K562 (cell line): Measurements from ENCODE around the gene DAGLA. TPM values are rescaled to one million over a fixed set of nuclear protein-coding genes. Genes with fewer than 3 reads are reported as not detected.

ENCODE experiments used
- FIP1L1 ChIP-seq: fragments of 200-400 bp; formaldehyde crosslinking; IDR thresholded peaks from 2 replicates; pipeline ENCODE4 v1.6.1; 2018; ENCODE audit warnings: mild to moderate bottlenecking, low read depth, low read length; ENCODE audit not compliant: poor library complexity, severe bottlenecking
- KDM2B ChIP-seq: fragments of 250-450 bp; sonication (Bioruptor Pico); IDR thresholded peaks from 2 replicates; pipeline ENCODE4 v1.8.0; 2021; ENCODE audit warnings: mild to moderate bottlenecking, moderate library complexity
- NBN ChIP-seq: fragments of 450-650 bp; IDR thresholded peaks from 2 replicates; pipeline ENCODE4 v1.6.1; 2016; ENCODE audit warnings: low read depth, mild to moderate bottlenecking
- NCOA4 ChIP-seq: fragments of 450-650 bp; IDR thresholded peaks from 2 replicates; pipeline ENCODE4 v1.6.1; 2018; ENCODE audit warnings: mild to moderate bottlenecking; ENCODE audit not compliant: partially characterized antibody
- NFATC3 ChIP-seq: fragments of 450-650 bp; IDR thresholded peaks from 2 replicates; pipeline ENCODE4 v1.6.1; 2017; ENCODE audit warnings: mild to moderate bottlenecking
- PHF8 ChIP-seq: fragments of 200-600 bp; sonication (generic); IDR thresholded peaks from 2 replicates; pipeline ENCODE4 v1.6.1; 2012; ENCODE audit warnings: mixed run types, mild to moderate bottlenecking, inconsistent platforms, low read length, moderate library complexity, borderline replicate concordance
- SFPQ ChIP-seq: fragments of 200-400 bp; formaldehyde crosslinking; IDR thresholded peaks from 2 replicates; pipeline ENCODE4 v1.6.1; 2017; ENCODE audit warnings: mild to moderate bottlenecking, low read depth, low read length, moderate library complexity
- polyA plus RNA-seq, 8 experiments: library from polyadenylated mRNA; depleted of rRNA in 4 of 8; stranded (reverse) in 5 of 8; unstranded in 3 of 8; fragments of >200 nt; fragmentation: Nextera tagmentation in 2 of 8; fragmentation: Illumina TruSeq in 1 of 8; extraction: Ambion mirVana in 2 of 8; extraction: Trizol in 1 of 8; gene quantifications; 2 replicates each; pipeline versions ENCODE4 v1.2.1 to v1.2.3, GENCODE V29; 2011 to 2014; ENCODE audit warnings: inconsistent platforms in 1 of 8, missing spikeins in 1 of 8
- total RNA-seq, 7 experiments: library from RNA; depleted of rRNA in 6 of 7; stranded (reverse); fragments of >200 nt in 6 of 7; fragmentation: Illumina TruSeq in 2 of 7; extraction: Trizol in 2 of 7; gene quantifications; 2 replicates each; pipeline versions ENCODE4 v1.2.1 to v1.2.3, GENCODE V29; 2011 to 2021; ENCODE audit warnings: low replicate concordance in 1 of 7
- TF ChIP-seq, protein P1 (sequence below), 2 experiments: IDR thresholded peaks in 1 of 2; conservative IDR thresholded peaks in 1 of 2; 2 replicates each; pipeline ENCODE4 v1.6.1; 2016; ENCODE audit warnings: low read depth in 2 of 2, mild to moderate bottlenecking in 1 of 2, missing compliant biosample characterization in 1 of 2, missing genetic modification characterization in 1 of 2, moderate library complexity in 1 of 2
- TF ChIP-seq, protein P2 (sequence below): sonication (generic); formaldehyde crosslinking; IDR thresholded peaks from 2 replicates; pipeline ENCODE4 v1.8.0; 2022; ENCODE audit warnings: mild to moderate bottlenecking, missing genetic modification reagents
- TF ChIP-seq, protein P3 (sequence below): fragments of 450-650 bp; IDR thresholded peaks from 2 replicates; pipeline ENCODE4 v1.6.1; 2016; ENCODE audit warnings: missing biosample characterization, missing genetic modification characterization
- TF ChIP-seq, protein P4 (sequence below), 2 experiments: IDR thresholded peaks; 2 replicates each; pipeline ENCODE4 v1.6.1; 2011; ENCODE audit warnings: borderline replicate concordance in 1 of 2, control low read depth in 1 of 2, low read depth in 1 of 2, low read length in 1 of 2, mild to moderate bottlenecking in 1 of 2, mixed read lengths in 1 of 2, moderate library complexity in 1 of 2; ENCODE audit not compliant: insufficient read depth in 1 of 2, insufficient read length in 1 of 2, poor library complexity in 1 of 2, severe bottlenecking in 1 of 2; ENCODE audit errors: extremely low read depth in 1 of 2

DAGLA gene
- total and polyA plus RNA-seq, 9 of the 15 experiments (the other 6 are each of a cell fraction or from before 2014, with no cell fraction given): 0.03 to 0.16 (median 0.04) TPM; not detected in 4

DNA sequence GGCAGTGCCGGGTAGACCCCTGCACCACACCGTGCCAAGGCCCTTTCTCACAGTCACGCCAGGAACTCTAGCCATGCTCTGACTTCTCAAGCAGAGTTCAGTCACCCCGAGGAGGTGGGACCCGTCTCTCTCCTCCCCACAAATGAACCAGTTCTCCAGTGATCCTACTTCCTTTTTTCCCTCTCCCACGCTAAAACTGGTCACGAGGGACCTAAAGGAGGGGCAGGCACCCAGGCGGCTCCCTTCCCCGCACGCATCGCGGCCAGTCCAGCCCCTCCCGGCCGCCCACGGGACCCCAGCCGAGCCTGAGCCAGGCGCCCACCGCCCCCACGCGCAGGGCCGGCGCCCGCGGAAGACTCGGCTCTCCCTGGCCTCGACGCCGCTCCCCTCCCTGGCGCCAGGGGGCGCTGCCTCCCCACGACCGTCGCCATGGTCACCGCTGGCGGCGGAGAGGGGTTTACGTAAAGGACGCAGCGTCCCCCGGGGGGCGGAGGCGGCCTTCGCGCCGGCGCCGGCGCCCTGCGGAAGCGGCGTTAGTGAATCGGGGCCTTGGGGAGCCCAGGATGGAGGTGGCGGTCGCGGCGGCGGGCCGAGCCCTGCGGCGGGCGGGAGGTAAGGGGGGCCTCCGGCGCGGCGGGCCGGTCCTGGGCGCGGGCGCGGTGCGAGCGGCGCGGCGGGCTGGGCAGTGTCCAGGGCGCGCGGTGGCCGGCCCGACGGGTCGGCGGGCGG lies at the start of gene DAGLA (continued):
- TF ChIP-seq, protein P1, sequence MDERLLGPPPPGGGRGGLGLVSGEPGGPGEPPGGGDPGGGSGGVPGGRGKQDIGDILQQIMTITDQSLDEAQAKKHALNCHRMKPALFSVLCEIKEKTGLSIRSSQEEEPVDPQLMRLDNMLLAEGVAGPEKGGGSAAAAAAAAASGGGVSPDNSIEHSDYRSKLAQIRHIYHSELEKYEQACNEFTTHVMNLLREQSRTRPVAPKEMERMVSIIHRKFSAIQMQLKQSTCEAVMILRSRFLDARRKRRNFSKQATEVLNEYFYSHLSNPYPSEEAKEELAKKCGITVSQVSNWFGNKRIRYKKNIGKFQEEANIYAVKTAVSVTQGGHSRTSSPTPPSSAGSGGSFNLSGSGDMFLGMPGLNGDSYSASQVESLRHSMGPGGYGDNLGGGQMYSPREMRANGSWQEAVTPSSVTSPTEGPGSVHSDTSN (CRISPR knock-in tag; IDR thresholded peaks at IDR 0.05; ENCODE audit: low read depth): no peak
- TF ChIP-seq, protein P1 (tag; conservative IDR thresholded peaks at IDR 0.05; ENCODE audit: low read depth): no peak
- TF ChIP-seq, protein P2, sequence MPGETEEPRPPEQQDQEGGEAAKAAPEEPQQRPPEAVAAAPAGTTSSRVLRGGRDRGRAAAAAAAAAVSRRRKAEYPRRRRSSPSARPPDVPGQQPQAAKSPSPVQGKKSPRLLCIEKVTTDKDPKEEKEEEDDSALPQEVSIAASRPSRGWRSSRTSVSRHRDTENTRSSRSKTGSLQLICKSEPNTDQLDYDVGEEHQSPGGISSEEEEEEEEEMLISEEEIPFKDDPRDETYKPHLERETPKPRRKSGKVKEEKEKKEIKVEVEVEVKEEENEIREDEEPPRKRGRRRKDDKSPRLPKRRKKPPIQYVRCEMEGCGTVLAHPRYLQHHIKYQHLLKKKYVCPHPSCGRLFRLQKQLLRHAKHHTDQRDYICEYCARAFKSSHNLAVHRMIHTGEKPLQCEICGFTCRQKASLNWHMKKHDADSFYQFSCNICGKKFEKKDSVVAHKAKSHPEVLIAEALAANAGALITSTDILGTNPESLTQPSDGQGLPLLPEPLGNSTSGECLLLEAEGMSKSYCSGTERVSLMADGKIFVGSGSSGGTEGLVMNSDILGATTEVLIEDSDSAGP (CRISPR knock-in tag): no peak
- no peak; the same call in 1 of the 2 replicates for TF ChIP-seq KDM2B (CRISPR knock-in tag)
- TF ChIP-seq, protein P3, sequence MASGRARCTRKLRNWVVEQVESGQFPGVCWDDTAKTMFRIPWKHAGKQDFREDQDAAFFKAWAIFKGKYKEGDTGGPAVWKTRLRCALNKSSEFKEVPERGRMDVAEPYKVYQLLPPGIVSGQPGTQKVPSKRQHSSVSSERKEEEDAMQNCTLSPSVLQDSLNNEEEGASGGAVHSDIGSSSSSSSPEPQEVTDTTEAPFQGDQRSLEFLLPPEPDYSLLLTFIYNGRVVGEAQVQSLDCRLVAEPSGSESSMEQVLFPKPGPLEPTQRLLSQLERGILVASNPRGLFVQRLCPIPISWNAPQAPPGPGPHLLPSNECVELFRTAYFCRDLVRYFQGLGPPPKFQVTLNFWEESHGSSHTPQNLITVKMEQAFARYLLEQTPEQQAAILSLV: no peak
- TF ChIP-seq NFATC3: no peak
- TF ChIP-seq PHF8: peak; percentile 22; the same call in 1 of the 2 replicates
- no peak for TF ChIP-seq NBN
- peak; percentile 25 for TF ChIP-seq FIP1L1
- TF ChIP-seq, protein P4, sequence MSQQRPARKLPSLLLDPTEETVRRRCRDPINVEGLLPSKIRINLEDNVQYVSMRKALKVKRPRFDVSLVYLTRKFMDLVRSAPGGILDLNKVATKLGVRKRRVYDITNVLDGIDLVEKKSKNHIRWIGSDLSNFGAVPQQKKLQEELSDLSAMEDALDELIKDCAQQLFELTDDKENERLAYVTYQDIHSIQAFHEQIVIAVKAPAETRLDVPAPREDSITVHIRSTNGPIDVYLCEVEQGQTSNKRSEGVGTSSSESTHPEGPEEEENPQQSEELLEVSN (IDR thresholded peaks at IDR 0.05; ENCODE audit: borderline replicate concordance in 1 of 2, extremely low read depth in 1 of 2, insufficient read depth in 1 of 2, insufficient read length in 1 of 2, low read depth in 1 of 2, low read length in 1 of 2, poor library complexity in 1 of 2, severe bottlenecking in 1 of 2): peak in 1 of 2 experiments; percentile 12
- TF ChIP-seq NCOA4: no peak
- peak; percentile 88 for TF ChIP-seq SFPQ
